OCI-LY3 (cell line): Measurements from ENCODE around the gene CPEB1.

Source experiments
- CTCF ChIP-seq: fragments of 200-600, 300-600 bp; sonication (generic); IDR thresholded peaks from 2 replicates; pipeline ENCODE4 v1.5.1; 2014; ENCODE audit warnings: antibody characterized with exemption, low read length, low read depth
- EZH2phosphoT487 ChIP-seq: fragments of 200-600 bp; shearing (Covaris generic); IDR thresholded peaks from 2 replicates; pipeline ENCODE4 v1.6.1; 2018; ENCODE audit warnings: antibody characterized with exemption, mixed run types, low read depth

GRCh38 chr15:82552861-82553260 is 94.3 kb downstream of the CPEB1 start:
- no peak for TF ChIP-seq CTCF
- TF ChIP-seq EZH2phosphoT487: no peak
